ENCODE data around the gene CNOT6.

CNOT6 gene

DNA sequence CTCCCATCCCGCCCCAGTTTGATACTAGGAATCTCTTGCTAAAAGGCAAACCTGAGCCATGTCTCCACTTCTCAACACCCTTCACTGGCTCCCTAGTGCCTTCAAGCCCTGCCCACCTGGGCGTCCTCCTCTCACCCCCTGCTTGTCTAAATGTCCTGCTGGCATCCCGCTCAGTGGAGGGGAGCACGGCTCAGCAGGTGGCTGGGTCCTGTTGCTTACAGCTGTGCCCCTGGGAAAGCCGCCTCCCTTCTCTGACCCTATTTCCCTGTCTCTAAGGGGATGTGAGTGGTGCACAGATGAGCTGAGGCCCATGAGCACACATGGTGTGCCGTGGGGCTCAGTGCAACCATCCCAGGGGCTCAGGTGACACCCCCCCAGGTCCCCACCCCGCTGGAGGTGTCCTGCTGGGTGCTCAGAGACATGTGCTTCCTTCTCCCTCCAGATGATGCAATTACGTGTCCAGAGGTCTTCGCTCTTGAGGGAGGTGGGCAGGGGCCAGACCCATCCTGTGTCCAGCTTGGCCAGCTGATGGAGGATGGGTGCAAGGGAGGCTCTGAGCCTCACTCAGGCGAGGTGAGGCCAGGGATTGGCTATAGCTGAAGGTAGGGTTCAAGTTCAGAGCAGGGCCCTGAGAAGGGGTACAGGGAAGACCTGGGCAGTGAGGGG, 131.1 kb downstream of the CNOT6 start:
- no peaks in the 10 kb centered on the region for H3K4me1 ChIP-seq (ENCODE audit: control insufficient read depth, insufficient read depth, low read length)
- TF ChIP-seq ZNF16 (tag by site-specific recombination; IDR thresholded peaks at IDR 0.05; ENCODE audit: low read depth) (peak; percentile 67), ZNF292 (tag by site-specific recombination; IDR thresholded peaks at IDR 0.05; ENCODE audit: borderline replicate concordance, low read depth) (no peak), GLIS1 (tag by site-specific recombination; IDR thresholded peaks at IDR 0.05) (peak; percentile 5; the same call in 1 of the 2 replicates), PATZ1 (tag by site-specific recombination; IDR thresholded peaks at IDR 0.05) (0 out of 2 replicates have a peak, but pooled peaks have one; percentile 15), ZNF10 (tag by site-specific recombination; IDR thresholded peaks at IDR 0.05) (no peak), ZIC2 (tag by site-specific recombination; IDR thresholded peaks at IDR 0.05) (peak; percentile 89), ZNF354C (tag by site-specific recombination; IDR thresholded peaks at IDR 0.05; ENCODE audit: borderline replicate concordance, low read depth) (no peak), ZNF600 (tag by site-specific recombination; IDR thresholded peaks at IDR 0.05) (no peak), SCRT2 (tag by site-specific recombination; IDR thresholded peaks at IDR 0.05) (peak; percentile 71; the same call in 1 of the 2 replicates)
- CTCF ChIA-PET: interaction anchor here (0.8 to 1.7 kb wide), 3 partner anchors 11 to 310 kb away, joined by 3 to 5 read pairs (median 4); no protein-coding TSS in a partner anchor
- no peaks in the 10 kb centered on the region for H3K9me3 ChIP-seq (ENCODE audit: control insufficient read depth, insufficient read depth, low read depth, low read length)
- H3K36me3 ChIP-seq (ENCODE audit: control insufficient read depth in 2 of 2, insufficient read depth in 1 of 2, low read length in 2 of 2): peaks cover 0 to 3% of the 10 kb centered on the region in 2 experiments; a peak in 1 of 3 replicates
- H3K4me3 ChIP-seq (ENCODE audit: low read depth, low read length): no peak overlapping the region
- H3K27ac ChIP-seq (ENCODE audit: extremely low read depth, low read depth, low read length): no peak overlapping the region
- POLR2A ChIA-PET: no interaction called here

DNA sequence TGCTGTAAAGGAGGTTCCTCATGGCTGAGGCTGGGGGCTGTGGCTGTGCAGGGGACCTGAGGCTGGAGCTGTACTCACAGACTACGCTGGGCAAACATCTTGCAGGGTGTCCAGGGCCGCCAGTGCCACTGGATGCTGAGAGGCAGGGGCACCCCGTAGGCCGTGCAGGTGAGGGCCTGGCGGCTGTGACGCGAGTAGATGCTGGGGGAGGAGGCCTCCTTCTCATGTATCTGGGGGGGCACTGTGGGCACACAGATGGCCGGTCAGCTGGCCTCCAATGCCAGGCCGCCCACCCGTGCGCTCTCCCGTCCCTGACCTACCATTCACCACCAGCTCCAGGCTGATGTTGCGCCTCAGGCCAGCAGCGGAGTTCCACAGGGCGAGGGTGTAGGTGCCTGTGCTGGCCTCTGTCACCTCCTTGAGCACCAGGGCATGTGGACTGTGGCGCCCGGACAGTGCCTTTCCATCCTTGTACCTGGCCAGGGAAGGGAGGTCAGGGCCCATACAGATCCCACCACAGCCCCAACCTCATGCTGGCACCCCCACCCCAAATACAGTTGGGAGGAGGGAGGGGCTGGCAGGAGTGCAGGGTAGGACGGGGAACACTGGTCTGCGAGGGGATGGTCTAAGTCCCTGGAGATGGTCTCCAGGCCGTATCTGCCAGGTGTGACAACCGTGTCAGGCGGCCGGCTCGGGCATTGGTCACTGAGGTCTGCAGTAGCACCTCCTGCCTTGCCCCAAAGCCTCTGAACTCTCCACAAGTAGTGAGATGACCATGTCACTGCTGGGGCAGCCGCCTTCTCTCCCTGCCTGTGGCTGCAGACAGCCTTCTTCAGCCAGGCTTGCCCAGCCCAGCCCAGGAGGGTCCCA, 131.8 kb downstream of the CNOT6 start:
- CTCF ChIA-PET: interaction anchor here (0.8 kb wide), 1 partner anchor 311 kb away, joined by 5 read pairs; no protein-coding TSS in a partner anchor
- no peaks in the 10 kb centered on the region for H3K36me3 ChIP-seq (ENCODE audit: control insufficient read depth in 2 of 2, insufficient read depth in 1 of 2, low read length in 2 of 2)
- H3K9me3 ChIP-seq (ENCODE audit: control insufficient read depth, insufficient read depth, low read depth, low read length): no peaks in the 10 kb centered on the region
- no peak overlapping the region for H3K4me3 ChIP-seq (ENCODE audit: low read depth, low read length)
- H3K27ac ChIP-seq (ENCODE audit: extremely low read depth, low read depth, low read length): no peak overlapping the region
- no peaks in the 10 kb centered on the region for H3K4me1 ChIP-seq (ENCODE audit: control insufficient read depth, insufficient read depth, low read length)
- POLR2A ChIA-PET: no interaction called here
- TF ChIP-seq ZNF16 (tag by site-specific recombination; IDR thresholded peaks at IDR 0.05; ENCODE audit: low read depth) (no peak), HOXD13 (CRISPR knock-in tag; IDR thresholded peaks at IDR 0.05; ENCODE audit: borderline replicate concordance) (no peak), SP7 (tag by site-specific recombination; IDR thresholded peaks at IDR 0.05) (no peak), ZNF843 (tag by site-specific recombination; IDR thresholded peaks at IDR 0.05) (no peak), ZNF747 (tag by site-specific recombination; IDR thresholded peaks at IDR 0.05) (no peak), BCL11B (tag by site-specific recombination; IDR thresholded peaks at IDR 0.05; ENCODE audit: low read depth) (no peak), KLF8 (tag by site-specific recombination; IDR thresholded peaks at IDR 0.05) (no peak)
- TF ChIP-seq, protein P1, sequence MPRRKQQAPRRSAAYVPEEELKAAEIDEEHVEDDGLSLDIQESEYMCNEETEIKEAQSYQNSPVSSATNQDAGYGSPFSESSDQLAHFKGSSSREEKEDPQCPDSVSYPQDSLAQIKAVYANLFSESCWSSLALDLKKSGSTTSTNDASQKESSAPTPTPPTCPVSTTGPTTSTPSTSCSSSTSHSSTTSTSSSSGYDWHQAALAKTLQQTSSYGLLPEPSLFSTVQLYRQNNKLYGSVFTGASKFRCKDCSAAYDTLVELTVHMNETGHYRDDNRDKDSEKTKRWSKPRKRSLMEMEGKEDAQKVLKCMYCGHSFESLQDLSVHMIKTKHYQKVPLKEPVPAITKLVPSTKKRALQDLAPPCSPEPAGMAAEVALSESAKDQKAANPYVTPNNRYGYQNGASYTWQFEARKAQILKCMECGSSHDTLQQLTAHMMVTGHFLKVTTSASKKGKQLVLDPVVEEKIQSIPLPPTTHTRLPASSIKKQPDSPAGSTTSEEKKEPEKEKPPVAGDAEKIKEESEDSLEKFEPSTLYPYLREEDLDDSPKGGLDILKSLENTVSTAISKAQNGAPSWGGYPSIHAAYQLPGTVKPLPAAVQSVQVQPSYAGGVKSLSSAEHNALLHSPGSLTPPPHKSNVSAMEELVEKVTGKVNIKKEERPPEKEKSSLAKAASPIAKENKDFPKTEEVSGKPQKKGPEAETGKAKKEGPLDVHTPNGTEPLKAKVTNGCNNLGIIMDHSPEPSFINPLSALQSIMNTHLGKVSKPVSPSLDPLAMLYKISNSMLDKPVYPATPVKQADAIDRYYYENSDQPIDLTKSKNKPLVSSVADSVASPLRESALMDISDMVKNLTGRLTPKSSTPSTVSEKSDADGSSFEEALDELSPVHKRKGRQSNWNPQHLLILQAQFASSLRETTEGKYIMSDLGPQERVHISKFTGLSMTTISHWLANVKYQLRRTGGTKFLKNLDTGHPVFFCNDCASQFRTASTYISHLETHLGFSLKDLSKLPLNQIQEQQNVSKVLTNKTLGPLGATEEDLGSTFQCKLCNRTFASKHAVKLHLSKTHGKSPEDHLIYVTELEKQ (tag by site-specific recombination; IDR thresholded peaks at IDR 0.05; ENCODE audit: borderline replicate concordance): no peak
